ENCODE data around the gene MOCS2.

DNA sequence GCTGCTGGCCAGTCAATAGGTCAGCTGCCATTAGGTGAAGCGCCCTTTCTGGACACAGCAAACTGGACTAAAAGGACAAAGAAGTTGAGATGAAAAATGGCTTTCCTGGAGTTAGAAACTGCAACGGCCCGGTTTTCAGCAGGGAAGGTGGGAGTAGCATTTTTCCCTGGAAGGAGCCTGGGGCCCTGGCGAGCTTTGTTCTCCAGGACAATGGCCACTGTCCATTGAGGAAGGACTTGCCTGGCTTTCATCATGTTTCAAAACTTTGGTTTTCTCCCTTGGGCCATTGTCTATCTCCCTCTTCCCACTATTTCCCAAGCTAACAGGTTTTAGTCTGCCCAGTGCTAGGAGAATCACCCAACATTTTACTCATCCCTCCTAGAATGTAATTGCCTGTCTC is 56.2 kb downstream of the MOCS2 start:
- TF ChIP-seq, protein P1, sequence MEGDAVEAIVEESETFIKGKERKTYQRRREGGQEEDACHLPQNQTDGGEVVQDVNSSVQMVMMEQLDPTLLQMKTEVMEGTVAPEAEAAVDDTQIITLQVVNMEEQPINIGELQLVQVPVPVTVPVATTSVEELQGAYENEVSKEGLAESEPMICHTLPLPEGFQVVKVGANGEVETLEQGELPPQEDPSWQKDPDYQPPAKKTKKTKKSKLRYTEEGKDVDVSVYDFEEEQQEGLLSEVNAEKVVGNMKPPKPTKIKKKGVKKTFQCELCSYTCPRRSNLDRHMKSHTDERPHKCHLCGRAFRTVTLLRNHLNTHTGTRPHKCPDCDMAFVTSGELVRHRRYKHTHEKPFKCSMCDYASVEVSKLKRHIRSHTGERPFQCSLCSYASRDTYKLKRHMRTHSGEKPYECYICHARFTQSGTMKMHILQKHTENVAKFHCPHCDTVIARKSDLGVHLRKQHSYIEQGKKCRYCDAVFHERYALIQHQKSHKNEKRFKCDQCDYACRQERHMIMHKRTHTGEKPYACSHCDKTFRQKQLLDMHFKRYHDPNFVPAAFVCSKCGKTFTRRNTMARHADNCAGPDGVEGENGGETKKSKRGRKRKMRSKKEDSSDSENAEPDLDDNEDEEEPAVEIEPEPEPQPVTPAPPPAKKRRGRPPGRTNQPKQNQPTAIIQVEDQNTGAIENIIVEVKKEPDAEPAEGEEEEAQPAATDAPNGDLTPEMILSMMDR (IDR thresholded peaks at IDR 0.05), result no peak
- TF ChIP-seq, protein P2, sequence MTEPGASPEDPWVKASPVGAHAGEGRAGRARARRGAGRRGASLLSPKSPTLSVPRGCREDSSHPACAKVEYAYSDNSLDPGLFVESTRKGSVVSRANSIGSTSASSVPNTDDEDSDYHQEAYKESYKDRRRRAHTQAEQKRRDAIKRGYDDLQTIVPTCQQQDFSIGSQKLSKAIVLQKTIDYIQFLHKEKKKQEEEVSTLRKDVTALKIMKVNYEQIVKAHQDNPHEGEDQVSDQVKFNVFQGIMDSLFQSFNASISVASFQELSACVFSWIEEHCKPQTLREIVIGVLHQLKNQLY (CRISPR knock-in tag; IDR thresholded peaks at IDR 0.05), result no peak
- TF ChIP-seq CREB1 (CRISPR knock-in tag; IDR thresholded peaks at IDR 0.05) (no peak), GABPB1 (CRISPR knock-in tag; IDR thresholded peaks at IDR 0.05) (no peak), FOXK1 (CRISPR knock-in tag; IDR thresholded peaks at IDR 0.05) (no peak), TEAD4 (CRISPR knock-in tag; IDR thresholded peaks at IDR 0.05) (no peak), SP1 (CRISPR knock-in tag; conservative IDR thresholded peaks at IDR 0.05) (no peak), ELF4 (CRISPR knock-in tag; IDR thresholded peaks at IDR 0.05; ENCODE audit: low read depth) (no peak), JAZF1 (CRISPR knock-in tag; IDR thresholded peaks at IDR 0.05) (no peak), HMGA2 (CRISPR knock-in tag; IDR thresholded peaks at IDR 0.05) (no peak), ZNF232 (CRISPR knock-in tag; IDR thresholded peaks at IDR 0.05) (no peak), NFE2L1 (CRISPR knock-in tag; IDR thresholded peaks at IDR 0.05) (no peak)

Data from WTC11 (cell line).